Loucy (cell line): ENCODE measurements around the gene CCDC85B.

ENCODE experiments used
- H2AFZ ChIP-seq: fragments of 200-600 bp; sonication (generic); 2 replicates; pipeline ENCODE4 v1.6.0; 2016; ENCODE audit warnings: antibody characterized with exemption, mild to moderate bottlenecking, low read length, moderate library complexity
- H3F3A ChIP-seq: fragments of 200-600 bp; 2 replicates; pipeline ENCODE4 v1.6.0; 2016; ENCODE audit warnings: antibody characterized with exemption, low read depth, mild to moderate bottlenecking
- H3K27me3 ChIP-seq: fragments of 200-600 bp; sonication (generic); 2 replicates; pipeline ENCODE4 v1.6.1; 2014; ENCODE audit warnings: low read length, mild to moderate bottlenecking; ENCODE audit not compliant: insufficient read depth, poor library complexity, severe bottlenecking
- H3K36me3 ChIP-seq: fragments of 200-600 bp; sonication (generic); 2 replicates; pipeline ENCODE4 v1.6.1; 2016; ENCODE audit warnings: low read length; ENCODE audit not compliant: insufficient read depth
- H3K4me1 ChIP-seq: fragments of 200-600 bp; sonication (generic); 2 replicates; pipeline ENCODE4 v1.5.1; 2014; ENCODE audit warnings: low read length, mild to moderate bottlenecking; ENCODE audit not compliant: insufficient read depth, poor library complexity, severe bottlenecking
- H3K4me2 ChIP-seq: fragments of 200-600 bp; sonication (generic); 2 replicates; pipeline ENCODE4 v1.6.0; 2014; ENCODE audit warnings: antibody characterized with exemption, low read length, low read depth, mild to moderate bottlenecking; ENCODE audit not compliant: poor library complexity, severe bottlenecking
- H3K4me3 ChIP-seq: fragments of 200-600 bp; sonication (generic); 2 replicates; pipeline ENCODE4 v1.5.1; 2014; ENCODE audit warnings: low read length, mild to moderate bottlenecking, mixed read lengths; ENCODE audit not compliant: poor library complexity, severe bottlenecking
- H3K79me2 ChIP-seq: fragments of 200-600 bp; sonication (generic); 2 replicates; pipeline ENCODE4 v1.6.1; 2014; ENCODE audit warnings: low read length; ENCODE audit not compliant: insufficient read depth
- H3K9ac ChIP-seq: fragments of 200-600 bp; sonication (generic); 2 replicates; pipeline ENCODE4 v1.6.0; 2014; ENCODE audit warnings: mild to moderate bottlenecking, low read depth, low read length, moderate library complexity; ENCODE audit not compliant: poor library complexity, severe bottlenecking
- H3K9me2 ChIP-seq: fragments of 200-600 bp; sonication (generic); replicated peaks from 2 replicates; pipeline ENCODE4 v1.6.1; 2016; ENCODE audit warnings: low read depth, low read length, mixed read lengths
- H3K9me3 ChIP-seq: fragments of 200-600 bp; sonication (generic); 2 replicates; pipeline ENCODE4 v1.6.1; 2014; ENCODE audit warnings: mild to moderate bottlenecking, antibody characterized with exemption, low read length, low read depth; ENCODE audit not compliant: insufficient read depth
- H4K20me1 ChIP-seq: fragments of 200-600 bp; sonication (generic); 2 replicates; pipeline ENCODE4 v1.6.0; 2014; ENCODE audit warnings: antibody characterized with exemption, low read length, mild to moderate bottlenecking; ENCODE audit not compliant: insufficient read depth, poor library complexity, severe bottlenecking
- CTCF ChIP-seq: fragments of 200-600 bp; sonication (generic); conservative IDR thresholded peaks from 2 replicates; pipeline ENCODE4 v1.5.1; 2014; ENCODE audit warnings: mild to moderate bottlenecking, antibody characterized with exemption, low read length
- EZH2phosphoT487 ChIP-seq: fragments of 200-600 bp; IDR thresholded peaks from 2 replicates; pipeline ENCODE4 v1.6.1; 2018; ENCODE audit warnings: antibody characterized with exemption, mild to moderate bottlenecking, moderate library complexity, borderline replicate concordance

The CCDC85B gene

GRCh38 chr11:65897020-65897471 lies 6.6 kb downstream of the CCDC85B start:
- no peak overlapping the region for H3K4me2 ChIP-seq
- H3K9me2 ChIP-seq, result no peaks in the 10 kb centered on the region
- H3K4me3 ChIP-seq, result no peak overlapping the region
- H2AFZ ChIP-seq, result no peak overlapping the region
- TF ChIP-seq EZH2phosphoT487, result no peak
- TF ChIP-seq CTCF, result no peak
- no peaks in the 10 kb centered on the region for H3K27me3 ChIP-seq
- peaks cover 12% of the 10 kb centered on the region; the same call in 1 of the 2 replicates for H3K79me2 ChIP-seq
- H3K9ac ChIP-seq, result no peak overlapping the region
- H3K4me1 ChIP-seq, result peaks cover 22% of the 10 kb centered on the region
- H3K36me3 ChIP-seq, result no peaks in the 10 kb centered on the region
- no peaks in the 10 kb centered on the region for H3K9me3 ChIP-seq
- H4K20me1 ChIP-seq, result peaks cover 8% of the 10 kb centered on the region
- peaks cover 3% of the 10 kb centered on the region; the same call in 1 of the 2 replicates for H3F3A ChIP-seq

GRCh38 chr11:65898656-65899355 lies 8.3 kb downstream of the CCDC85B start:
- H3K27me3 ChIP-seq, result no peaks in the 10 kb centered on the region
- H2AFZ ChIP-seq, result no peak overlapping the region

GRCh38 chr11:65899356-65900124 lies 9.1 kb downstream of the CCDC85B start:
- Histone ChIP-seq H3F3A (no peaks in the 10 kb centered on the region), H3K4me3 (peak overlapping the region; percentile 57), H3K4me1 (peaks cover 7% of the 10 kb centered on the region), H3K79me2 (no peaks in the 10 kb centered on the region), H3K4me2 (peak overlapping the region; percentile 69), H3K27me3 (no peaks in the 10 kb centered on the region), H4K20me1 (no peaks in the 10 kb centered on the region), H2AFZ (no peak overlapping the region), H3K9ac (no peak overlapping the region), H3K9me2 (no peaks in the 10 kb centered on the region), H3K36me3 (no peaks in the 10 kb centered on the region), H3K9me3 (no peaks in the 10 kb centered on the region)
- TF ChIP-seq CTCF, result no peak
- no peak for TF ChIP-seq EZH2phosphoT487

More at GRCh38 chr11:65898656-65899355, 8.3 kb downstream of the CCDC85B start:
- no peaks in the 10 kb centered on the region for H4K20me1 ChIP-seq
- H3K9me3 ChIP-seq, result no peaks in the 10 kb centered on the region
- no peak for TF ChIP-seq CTCF
- peaks cover 11% of the 10 kb centered on the region for H3K4me1 ChIP-seq
- 0 out of 2 replicates have a peak, but pooled peaks cover 3% of the 10 kb centered on the region for H3F3A ChIP-seq
- no peaks in the 10 kb centered on the region for H3K9me2 ChIP-seq
- H3K4me3 ChIP-seq, result no peak overlapping the region
- H3K9ac ChIP-seq, result no peak overlapping the region
- no peaks in the 10 kb centered on the region for H3K79me2 ChIP-seq
- no peaks in the 10 kb centered on the region for H3K36me3 ChIP-seq
- H3K4me2 ChIP-seq, result no peak overlapping the region
